ENCODE results near the gene SLC44A3. TPM values are rescaled to one million over a fixed set of nuclear protein-coding genes. Genes with fewer than 3 reads are reported as not detected.

Gene SLC44A3
- total and polyA plus RNA-seq, 9 donors = 1.1 to 31.3 (median 3.3) TPM

GRCh38 chr1:94927405-94928175 is 107.4 kb downstream of the SLC44A3 start:
- TF ChIP-seq POLR2A (IDR thresholded peaks at IDR 0.05) (no peak), EP300 (IDR thresholded peaks at IDR 0.05) (no peak), CTCF (IDR thresholded peaks at IDR 0.05) (no peak)
- Histone ChIP-seq H3K4me3 (peak overlapping the region; percentile 57), H3K27ac (peak overlapping the region; percentile 93 to 99), H3K4me1 (ENCODE audit: insufficient read depth) (peaks cover 16% of the 10 kb centered on the region), H3K27me3 (no peaks in the 10 kb centered on the region), H3K36me3 (no peaks in the 10 kb centered on the region), H3K9me3 (no peaks in the 10 kb centered on the region)
- WGBS, 3 donors = 7 to 11% (median 10%) methylated on average over 28 to 40 of the region's 40 CpGs
- DNase-seq = no peak
- intact Hi-C loops (cut with DNase I) = loop anchor here (2.0 to 10.0 kb wide), 8 partner anchors 63 to 117 kb away; no protein-coding TSS in a partner anchor

- H3K27me3 ChIP-seq = no peaks in the 10 kb centered on the region
- no peak for DNase-seq
- intact Hi-C loops (cut with DNase I) = loop anchor here (5.0 to 10.0 kb wide), 5 partner anchors 76 to 116 kb away; no protein-coding TSS in a partner anchor
- TF ChIP-seq POLR2A (IDR thresholded peaks at IDR 0.05) (no peak), EP300 (IDR thresholded peaks at IDR 0.05) (no peak), CTCF (IDR thresholded peaks at IDR 0.05) (no peak)
- WGBS, 3 donors = 56 to 61% (median 61%) methylated on average over 7 of the region's 7 CpGs
- H3K9me3 ChIP-seq = no peaks in the 10 kb centered on the region
- peak overlapping the region; percentile 93 to 99 for H3K27ac ChIP-seq
- no peaks in the 10 kb centered on the region for H3K36me3 ChIP-seq
- H3K4me1 ChIP-seq (ENCODE audit: insufficient read depth) = peaks cover 13% of the 10 kb centered on the region
- peak overlapping the region; percentile 57 for H3K4me3 ChIP-seq
Measured at GRCh38 chr1:94928293-94928939, 108.3 kb downstream of the SLC44A3 start.

- 70 to 75% (median 72%) methylated on average over 11 of the region's 11 CpGs for WGBS, 3 donors
- Histone ChIP-seq H3K27ac (peak overlapping the region in 1 of 2 donors; percentile 99), H3K4me3 (peak overlapping the region; percentile 57), H3K4me1 (ENCODE audit: insufficient read depth) (peaks cover 5% of the 10 kb centered on the region), H3K9me3 (no peaks in the 10 kb centered on the region), H3K27me3 (no peaks in the 10 kb centered on the region), H3K36me3 (no peaks in the 10 kb centered on the region)
- intact Hi-C loops (cut with DNase I) = loop anchor here (5.0 to 10.0 kb wide), 5 partner anchors 77 to 115 kb away; no protein-coding TSS in a partner anchor
- TF ChIP-seq EP300 (IDR thresholded peaks at IDR 0.05) = no peak
- no peak for TF ChIP-seq CTCF (IDR thresholded peaks at IDR 0.05)
- TF ChIP-seq POLR2A (IDR thresholded peaks at IDR 0.05) = no peak
- peak in 4 of 5 donors; percentile 16 to 46 (median 41) for DNase-seq
Measured at GRCh38 chr1:94929351-94930217, 109.4 kb downstream of the SLC44A3 start.

GRCh38 chr1:94931254-94931841 is 111.2 kb downstream of the SLC44A3 start:
- Histone ChIP-seq H3K27me3 (no peaks in the 10 kb centered on the region), H3K27ac (no peak overlapping the region), H3K4me1 (ENCODE audit: insufficient read depth) (peaks cover 5% of the 10 kb centered on the region), H3K9me3 (no peaks in the 10 kb centered on the region), H3K4me3 (no peak overlapping the region), H3K36me3 (no peaks in the 10 kb centered on the region)
- TF ChIP-seq POLR2A (IDR thresholded peaks at IDR 0.05) = no peak
- no peak for TF ChIP-seq EP300 (IDR thresholded peaks at IDR 0.05)
- no peak for TF ChIP-seq CTCF (IDR thresholded peaks at IDR 0.05)
- DNase-seq = no peak
- intact Hi-C loops (cut with DNase I) = no loop called here
- WGBS, 3 donors = 91 to 94% (median 93%) methylated on average over 7 of the region's 7 CpGs

Measured in ovary (tissue), 9 donors.